Measurements from ENCODE around the gene GLI3. TPM values are rescaled to one million over a fixed set of nuclear protein-coding genes. Genes with fewer than 3 reads are reported as not detected.

The GLI3 gene
- total and polyA plus RNA-seq, 2 experiments from 2014 or later: 15.2 to 27.9 TPM

- Histone ChIP-seq H3K27ac (no peak overlapping the region), H3K9me3 (ENCODE audit: low read depth) (no peaks in the 10 kb centered on the region), H3K36me3 (peaks cover 7% of the 10 kb centered on the region), H3K4me3 (no peak overlapping the region), H3K4me1 (ENCODE audit: low read depth) (no peaks in the 10 kb centered on the region), H3K27me3 (no peaks in the 10 kb centered on the region)
- no peak for TF ChIP-seq CTCF (IDR thresholded peaks at IDR 0.05; ENCODE audit: low read depth, low read length)
- DNase-seq (ENCODE audit: low read depth in 1 of 2, low spot score in 1 of 2): no peak
Measured at GRCh38 chr7:41978858-41979257, 258.2 kb downstream of the GLI3 start.

- no peak overlapping the region for H3K27ac ChIP-seq
- TF ChIP-seq CTCF (IDR thresholded peaks at IDR 0.05; ENCODE audit: low read depth, low read length): no peak
- H3K4me1 ChIP-seq (ENCODE audit: low read depth): no peaks in the 10 kb centered on the region
- DNase-seq (ENCODE audit: low read depth in 1 of 2, low spot score in 1 of 2): no peak
- H3K36me3 ChIP-seq: peaks cover 7% of the 10 kb centered on the region
- no peaks in the 10 kb centered on the region for H3K27me3 ChIP-seq
- H3K4me3 ChIP-seq: no peak overlapping the region
- H3K9me3 ChIP-seq (ENCODE audit: low read depth): no peaks in the 10 kb centered on the region
Measured at GRCh38 chr7:41977661-41978060, 259.3 kb downstream of the GLI3 start.

GRCh38 chr7:41977151-41977651, 259.8 kb downstream of the GLI3 start:
- Histone ChIP-seq H3K36me3 (peaks cover 7% of the 10 kb centered on the region), H3K9me3 (ENCODE audit: low read depth) (no peaks in the 10 kb centered on the region), H3K4me3 (no peak overlapping the region), H3K27ac (no peak overlapping the region), H3K27me3 (no peaks in the 10 kb centered on the region), H3K4me1 (ENCODE audit: low read depth) (no peaks in the 10 kb centered on the region)
- peak; percentile 80 for TF ChIP-seq CTCF (IDR thresholded peaks at IDR 0.05; ENCODE audit: low read depth, low read length)
- DNase-seq (ENCODE audit: low read depth in 1 of 2, low spot score in 1 of 2): peak; percentile 55 to 77

- H3K9me3 ChIP-seq (ENCODE audit: low read depth): no peaks in the 10 kb centered on the region
- H3K36me3 ChIP-seq: peaks cover 14% of the 10 kb centered on the region
- TF ChIP-seq CTCF (IDR thresholded peaks at IDR 0.05; ENCODE audit: low read depth, low read length): no peak
- no peak overlapping the region for H3K4me3 ChIP-seq
- H3K27ac ChIP-seq: no peak overlapping the region
- no peaks in the 10 kb centered on the region for H3K4me1 ChIP-seq (ENCODE audit: low read depth)
- H3K27me3 ChIP-seq: no peaks in the 10 kb centered on the region
- DNase-seq (ENCODE audit: low read depth in 1 of 2, low spot score in 1 of 2): no peak
Measured at GRCh38 chr7:41976411-41976810, 260.6 kb downstream of the GLI3 start.

GRCh38 chr7:41975849-41976248, 261.2 kb downstream of the GLI3 start:
- Histone ChIP-seq H3K4me3 (no peak overlapping the region), H3K27me3 (no peaks in the 10 kb centered on the region), H3K27ac (no peak overlapping the region), H3K4me1 (ENCODE audit: low read depth) (no peaks in the 10 kb centered on the region), H3K9me3 (ENCODE audit: low read depth) (no peaks in the 10 kb centered on the region), H3K36me3 (peaks cover 14% of the 10 kb centered on the region)
- no peak for TF ChIP-seq CTCF (IDR thresholded peaks at IDR 0.05; ENCODE audit: low read depth, low read length)
- DNase-seq (ENCODE audit: low read depth in 1 of 2, low spot score in 1 of 2): peak in 1 of 2 donors; percentile 64
